ENCODE data around the gene PLBD1.

DNA sequence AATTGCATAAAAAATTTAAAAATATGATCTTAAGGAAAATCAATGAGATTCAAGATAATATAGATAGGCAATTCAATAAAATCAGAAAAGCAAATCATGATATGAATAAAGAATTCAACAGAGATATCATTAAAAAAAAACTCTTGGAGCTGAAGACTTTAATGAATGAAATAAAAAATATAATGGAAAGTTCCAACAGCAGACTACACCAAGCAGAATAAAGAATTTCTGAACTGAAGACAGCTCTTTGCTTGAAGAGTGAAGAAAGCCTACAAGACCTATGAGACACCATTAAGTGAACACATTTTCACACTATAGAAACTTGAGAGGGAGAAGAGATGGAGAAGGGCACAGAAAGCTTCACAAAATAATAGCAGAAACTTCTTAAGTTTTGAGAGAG, 45.9 kb downstream of the PLBD1 start:
- TF ChIP-seq CTCF (IDR thresholded peaks at IDR 0.05), result no peak
- no peak for TF ChIP-seq POLR2A (IDR thresholded peaks at IDR 0.05)
